K562 (cell line): ENCODE data around the gene SLC16A10. TPM values are rescaled to one million over a fixed set of nuclear protein-coding genes. Genes with fewer than 3 reads are reported as not detected.

Experiments used
- ATAC-seq: fragments of 200-7000 bp; cut with Tn5 transposase; 3 replicates; pipeline ENCODE4 v1.9.1; 2020; ENCODE audit warnings: moderate library complexity
- BruUV-seq: library from RNA; stranded (reverse); fragments of 400-500 nt; replicated peaks from 2 replicates; lab custom pipeline; 2021; lab: Mats Ljungman, UMichigan
- CTCF ChIA-PET: fragments of 300-600 bp; formaldehyde crosslinking; extraction: SDS; loops from one replicate; lab custom pipeline; 2021; ENCODE audit warnings: low intra/inter-chr PET ratio; lab: Yijun Ruan, JAX
- POLR2A ChIA-PET: fragments of 300-600, 350-650 bp; sonication (Branson Sonifier 250); formaldehyde crosslinking; extraction: SDS; loops from one replicate; lab custom pipeline; 2021; ENCODE audit warnings: antibody characterized with exemption, inconsistent platforms; lab: Yijun Ruan, JAX
- DNase-seq, 4 experiments: peaks; one replicate each; pipeline versions ENCODE4 v3.0.0 to v3.0.0-alpha.2; 2011 to 2018; ENCODE audit warnings: low spot score in 3 of 4, mixed read lengths in 3 of 4; ENCODE audit errors: extremely low read depth in 1 of 4
- FAIRE-seq: peaks from 2 replicates; lab custom pipeline; 2011; peaks lifted over from hg19 to GRCh38; lab: Jason Lieb, UNC
- H2AFZ ChIP-seq: 2 replicates; pipeline ENCODE4 v1.6.0; 2011; ENCODE audit warnings: low read depth, low read length, control low read depth, inconsistent platforms
- H3K27ac ChIP-seq: fragments of 200-600 bp; 3 replicates; pipeline ENCODE4 v1.8.0; 2011; ENCODE audit warnings: low read depth, mild to moderate bottlenecking, control low read depth, inconsistent platforms, low read length, moderate library complexity, mixed read lengths; ENCODE audit errors: extremely low read depth
- H3K27me3 ChIP-seq, 2 experiments: fragments of 300-600 bp in 1 of 2; 2 replicates in 1 of 2; 3 replicates in 1 of 2; pipeline versions ENCODE4 v1.6.0 to v1.8.0; 2011; ENCODE audit warnings: inconsistent platforms in 2 of 2, low read length in 2 of 2, mild to moderate bottlenecking in 1 of 2, mixed read lengths in 1 of 2, moderate library complexity in 1 of 2; ENCODE audit not compliant: control insufficient read depth in 2 of 2, insufficient read depth in 2 of 2
- H3K36me3 ChIP-seq: fragments of 300-600 bp; 3 replicates; pipeline ENCODE4 v1.8.0; 2011; ENCODE audit warnings: mild to moderate bottlenecking, low read length, inconsistent platforms; ENCODE audit not compliant: control insufficient read depth, insufficient read depth
- H3K4me1 ChIP-seq, 2 experiments: fragments of 200-600 bp in 1 of 2; replicated peaks in 1 of 2; 2 replicates in 1 of 2; 3 replicates in 1 of 2; pipeline versions ENCODE4 v1.5.1 to v1.8.0; 2011; ENCODE audit warnings: inconsistent platforms in 2 of 2, low read length in 2 of 2, mild to moderate bottlenecking in 1 of 2, mixed read lengths in 1 of 2, moderate library complexity in 1 of 2; ENCODE audit not compliant: control insufficient read depth in 2 of 2, insufficient read depth in 2 of 2
- H3K4me2 ChIP-seq: 2 replicates; pipeline ENCODE4 v1.6.1; 2011; ENCODE audit warnings: low read length, control low read depth, inconsistent platforms, mixed read lengths; ENCODE audit not compliant: insufficient read depth
- H3K4me3 ChIP-seq: fragments of 200-600 bp; sonication (generic), shearing (Covaris generic); 2 replicates; pipeline ENCODE4 v1.5.1; 2016; ENCODE audit warnings: control low read depth, inconsistent platforms
- H3K79me2 ChIP-seq: fragments of 200-600 bp; 3 replicates; pipeline ENCODE4 v1.8.0; 2011; ENCODE audit warnings: low read length, inconsistent platforms; ENCODE audit not compliant: control insufficient read depth, insufficient read depth
- H3K9ac ChIP-seq, 2 experiments: 2 replicates each; pipeline versions ENCODE4 v1.6.0 to v1.6.1; 2011; ENCODE audit warnings: low read depth in 2 of 2, low read length in 2 of 2, control low read depth in 1 of 2, inconsistent platforms in 1 of 2, mild to moderate bottlenecking in 1 of 2, mixed read lengths in 1 of 2; ENCODE audit not compliant: insufficient read depth in 1 of 2
- H3K9me1 ChIP-seq: one replicate; pipeline ENCODE4 v1.6.0; 2011; ENCODE audit warnings: inconsistent platforms, mild to moderate bottlenecking, low read length, moderate library complexity; ENCODE audit not compliant: control insufficient read depth, insufficient read depth
- H3K9me3 ChIP-seq: replicated peaks from 2 replicates; pipeline ENCODE4 v1.5.1; 2011; ENCODE audit warnings: low read depth, low read length, inconsistent platforms; ENCODE audit not compliant: control insufficient read depth, insufficient read depth
- H4K20me1 ChIP-seq: replicated peaks from 2 replicates; pipeline ENCODE4 v1.6.1; 2011; ENCODE audit warnings: low read length, inconsistent platforms, mixed read lengths; ENCODE audit not compliant: control insufficient read depth, insufficient read depth
- ARID3B ChIP-seq: fragments of 250-450 bp; sonication (Bioruptor Pico); IDR thresholded peaks from 2 replicates; pipeline ENCODE4 v1.4.0; 2020; ENCODE audit warnings: borderline replicate concordance
- BDP1 ChIP-seq: IDR thresholded peaks from 3 replicates; pipeline ENCODE4 v1.6.1; 2011; ENCODE audit not compliant: insufficient read length, insufficient read depth
- BRD9 ChIP-seq: fragments of 450-650 bp; IDR thresholded peaks from 2 replicates; pipeline ENCODE4 v1.6.1; 2018; ENCODE audit warnings: low read depth; ENCODE audit not compliant: partially characterized antibody
- CBX1 ChIP-seq: sonication (generic); IDR thresholded peaks from 2 replicates; pipeline ENCODE4 v1.6.1; 2016; ENCODE audit warnings: antibody characterized with exemption, low read depth, mild to moderate bottlenecking
- E2F1 ChIP-seq: sonication (generic); formaldehyde crosslinking; IDR thresholded peaks from 2 replicates; pipeline ENCODE4 v1.8.1; 2023; ENCODE audit warnings: mild to moderate bottlenecking, missing genetic modification reagents, moderate library complexity
- HNRNPLL ChIP-seq: fragments of 200-400 bp; formaldehyde crosslinking; IDR thresholded peaks from 2 replicates; pipeline ENCODE4 v1.6.1; 2017; ENCODE audit warnings: low read length, low read depth, mild to moderate bottlenecking; ENCODE audit not compliant: poor library complexity, severe bottlenecking
- MBD2 ChIP-seq: sonication (generic); IDR thresholded peaks from 2 replicates; pipeline ENCODE4 v1.6.1; 2016; ENCODE audit warnings: low read depth, borderline replicate concordance
- MCM5 ChIP-seq: fragments of 450-650 bp; IDR thresholded peaks from 2 replicates; pipeline ENCODE4 v1.6.1; 2016; ENCODE audit warnings: low read depth
- MCM7 ChIP-seq, 2 experiments: fragments of 450-650 bp; IDR thresholded peaks; 2 replicates each; pipeline ENCODE4 v1.6.1; 2016 to 2018
- MYBL2 ChIP-seq, 2 experiments: fragments of 450-650 bp in 1 of 2; sonication (generic) in 1 of 2; formaldehyde crosslinking in 1 of 2; IDR thresholded peaks; 2 replicates each; pipeline versions ENCODE4 v1.6.1 to v1.8.1; 2017 to 2022; ENCODE audit warnings: borderline replicate concordance in 1 of 2, inconsistent platforms in 1 of 2, low read depth in 1 of 2, mild to moderate bottlenecking in 1 of 2, missing genetic modification reagents in 1 of 2, moderate library complexity in 1 of 2
- SMAD4 ChIP-seq: fragments of 250-450 bp; sonication (Bioruptor Pico); conservative IDR thresholded peaks from 2 replicates; pipeline ENCODE4 v1.8.0; 2021; ENCODE audit warnings: inconsistent platforms, mild to moderate bottlenecking, moderate library complexity
- ZNF76 ChIP-seq: fragments of 250-450 bp; sonication (Bioruptor Pico); IDR thresholded peaks from 2 replicates; pipeline ENCODE4 v1.4.0; 2020; ENCODE audit warnings: mild to moderate bottlenecking, moderate library complexity, borderline replicate concordance
- in situ Hi-C: fragments of 300-500 bp; cut with MboI; formaldehyde crosslinking; loops from 4 replicates; pipeline ENCODE4 v1.15.0; 2018; ENCODE audit warnings: inconsistent platforms, mixed read lengths
- intact Hi-C: fragments of 100-400 bp; cut with micrococcal nuclease; formaldehyde crosslinking; loops from 2 replicates; pipeline ENCODE4 v1.14.2; 2022
- polyA plus RNA-seq, 8 experiments: library from polyadenylated mRNA; depleted of rRNA in 4 of 8; stranded (reverse) in 5 of 8; unstranded in 3 of 8; fragments of >200 nt; fragmentation: Nextera tagmentation in 2 of 8; fragmentation: Illumina TruSeq in 1 of 8; extraction: Ambion mirVana in 2 of 8; extraction: Trizol in 1 of 8; gene quantifications; 2 replicates each; pipeline versions ENCODE4 v1.2.1 to v1.2.3, GENCODE V29; 2011 to 2014; ENCODE audit warnings: inconsistent platforms in 1 of 8, missing spikeins in 1 of 8
- total RNA-seq, 7 experiments: library from RNA; depleted of rRNA in 6 of 7; stranded (reverse); fragments of >200 nt in 6 of 7; fragmentation: Illumina TruSeq in 2 of 7; extraction: Trizol in 2 of 7; gene quantifications; 2 replicates each; pipeline versions ENCODE4 v1.2.1 to v1.2.3, GENCODE V29; 2011 to 2021; ENCODE audit warnings: low replicate concordance in 1 of 7
- TF ChIP-seq, protein P1 (sequence below): fragments of 250-450 bp; sonication (Bioruptor Pico); IDR thresholded peaks from 2 replicates; pipeline ENCODE4 v1.4.0; 2020
- TF ChIP-seq, protein P2 (sequence below): IDR thresholded peaks from 3 replicates; pipeline ENCODE4 v1.6.1; 2011; ENCODE audit warnings: borderline replicate concordance, mild to moderate bottlenecking; ENCODE audit not compliant: insufficient read length, insufficient read depth

Gene SLC16A10
- total and polyA plus RNA-seq, 9 of the 15 experiments (the other 6 are each of a cell fraction or from before 2014, with no cell fraction given): 0.02 to 0.54 (median 0.24) TPM; not detected in 4

GRCh38 chr6:111159633-111160032 is 72.3 kb downstream of the SLC16A10 start:
- no TSS peak for BruUV-seq
- DNase-seq (no peak), FAIRE-seq (no peak), ATAC-seq (no peak)
- ChIA-PET CTCF (no interaction called here), POLR2A (no interaction called here)
- Histone ChIP-seq H3K9me3 (no peaks in the 10 kb centered on the region), H2AFZ (no peak overlapping the region), H3K4me2 (no peak overlapping the region), H3K4me1 (no peaks in the 10 kb centered on the region), H3K79me2 (no peaks in the 10 kb centered on the region), H3K27me3 (no peaks in the 10 kb centered on the region), H3K4me3 (no peak overlapping the region), H3K27ac (no peak overlapping the region), H3K9ac (no peak overlapping the region), H3K9me1 (no peaks in the 10 kb centered on the region), H3K36me3 (no peaks in the 10 kb centered on the region), H4K20me1 (no peaks in the 10 kb centered on the region)
- intact Hi-C loops (no loop called here), in situ Hi-C loops (no loop called here)
- no peak for TF ChIP-seq MBD2
- no peak for TF ChIP-seq MYBL2 (IDR thresholded peaks at IDR 0.05; ENCODE audit: low read depth)
- no peak for TF ChIP-seq MYBL2 (CRISPR knock-in tag; IDR thresholded peaks at IDR 0.05; ENCODE audit: borderline replicate concordance)
- no peak for TF ChIP-seq MCM5
- TF ChIP-seq, protein P1, sequence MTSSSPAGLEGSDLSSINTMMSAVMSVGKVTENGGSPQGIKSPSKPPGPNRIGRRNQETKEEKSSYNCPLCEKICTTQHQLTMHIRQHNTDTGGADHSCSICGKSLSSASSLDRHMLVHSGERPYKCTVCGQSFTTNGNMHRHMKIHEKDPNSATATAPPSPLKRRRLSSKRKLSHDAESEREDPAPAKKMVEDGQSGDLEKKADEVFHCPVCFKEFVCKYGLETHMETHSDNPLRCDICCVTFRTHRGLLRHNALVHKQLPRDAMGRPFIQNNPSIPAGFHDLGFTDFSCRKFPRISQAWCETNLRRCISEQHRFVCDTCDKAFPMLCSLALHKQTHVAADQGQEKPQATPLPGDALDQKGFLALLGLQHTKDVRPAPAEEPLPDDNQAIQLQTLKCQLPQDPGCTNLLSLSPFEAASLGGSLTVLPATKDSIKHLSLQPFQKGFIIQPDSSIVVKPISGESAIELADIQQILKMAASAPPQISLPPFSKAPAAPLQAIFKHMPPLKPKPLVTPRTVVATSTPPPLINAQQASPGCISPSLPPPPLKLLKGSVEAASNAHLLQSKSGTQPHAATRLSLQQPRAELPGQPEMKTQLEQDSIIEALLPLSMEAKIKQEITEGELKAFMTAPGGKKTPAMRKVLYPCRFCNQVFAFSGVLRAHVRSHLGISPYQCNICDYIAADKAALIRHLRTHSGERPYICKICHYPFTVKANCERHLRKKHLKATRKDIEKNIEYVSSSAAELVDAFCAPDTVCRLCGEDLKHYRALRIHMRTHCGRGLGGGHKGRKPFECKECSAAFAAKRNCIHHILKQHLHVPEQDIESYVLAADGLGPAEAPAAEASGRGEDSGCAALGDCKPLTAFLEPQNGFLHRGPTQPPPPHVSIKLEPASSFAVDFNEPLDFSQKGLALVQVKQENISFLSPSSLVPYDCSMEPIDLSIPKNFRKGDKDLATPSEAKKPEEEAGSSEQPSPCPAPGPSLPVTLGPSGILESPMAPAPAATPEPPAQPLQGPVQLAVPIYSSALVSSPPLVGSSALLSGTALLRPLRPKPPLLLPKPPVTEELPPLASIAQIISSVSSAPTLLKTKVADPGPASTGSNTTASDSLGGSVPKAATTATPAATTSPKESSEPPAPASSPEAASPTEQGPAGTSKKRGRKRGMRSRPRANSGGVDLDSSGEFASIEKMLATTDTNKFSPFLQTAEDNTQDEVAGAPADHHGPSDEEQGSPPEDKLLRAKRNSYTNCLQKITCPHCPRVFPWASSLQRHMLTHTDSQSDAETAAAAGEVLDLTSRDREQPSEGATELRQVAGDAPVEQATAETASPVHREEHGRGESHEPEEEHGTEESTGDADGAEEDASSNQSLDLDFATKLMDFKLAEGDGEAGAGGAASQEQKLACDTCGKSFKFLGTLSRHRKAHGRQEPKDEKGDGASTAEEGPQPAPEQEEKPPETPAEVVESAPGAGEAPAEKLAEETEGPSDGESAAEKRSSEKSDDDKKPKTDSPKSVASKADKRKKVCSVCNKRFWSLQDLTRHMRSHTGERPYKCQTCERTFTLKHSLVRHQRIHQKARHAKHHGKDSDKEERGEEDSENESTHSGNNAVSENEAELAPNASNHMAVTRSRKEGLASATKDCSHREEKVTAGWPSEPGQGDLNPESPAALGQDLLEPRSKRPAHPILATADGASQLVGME (CRISPR knock-in tag): no peak
- no peak for TF ChIP-seq ZNF76 (CRISPR knock-in tag)
- TF ChIP-seq SMAD4 (CRISPR knock-in tag): no peak
- TF ChIP-seq E2F1 (CRISPR knock-in tag): no peak
- TF ChIP-seq HNRNPLL: no peak
- TF ChIP-seq ARID3B: no peak
- TF ChIP-seq, protein P2, sequence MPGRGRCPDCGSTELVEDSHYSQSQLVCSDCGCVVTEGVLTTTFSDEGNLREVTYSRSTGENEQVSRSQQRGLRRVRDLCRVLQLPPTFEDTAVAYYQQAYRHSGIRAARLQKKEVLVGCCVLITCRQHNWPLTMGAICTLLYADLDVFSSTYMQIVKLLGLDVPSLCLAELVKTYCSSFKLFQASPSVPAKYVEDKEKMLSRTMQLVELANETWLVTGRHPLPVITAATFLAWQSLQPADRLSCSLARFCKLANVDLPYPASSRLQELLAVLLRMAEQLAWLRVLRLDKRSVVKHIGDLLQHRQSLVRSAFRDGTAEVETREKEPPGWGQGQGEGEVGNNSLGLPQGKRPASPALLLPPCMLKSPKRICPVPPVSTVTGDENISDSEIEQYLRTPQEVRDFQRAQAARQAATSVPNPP: no peak
- TF ChIP-seq BRD9: no peak
- no peak for TF ChIP-seq MCM7 (IDR thresholded peaks at IDR 0.05)
- no peak for TF ChIP-seq CBX1
- TF ChIP-seq BDP1: no peak
